ENCODE results near the gene USF1.
"Not testable (repeated sequence)": the region's sequence is repeated elsewhere in the genome, so short reads cannot be mapped to it uniquely, and the experiment has no call there.

The USF1 gene

DNA sequence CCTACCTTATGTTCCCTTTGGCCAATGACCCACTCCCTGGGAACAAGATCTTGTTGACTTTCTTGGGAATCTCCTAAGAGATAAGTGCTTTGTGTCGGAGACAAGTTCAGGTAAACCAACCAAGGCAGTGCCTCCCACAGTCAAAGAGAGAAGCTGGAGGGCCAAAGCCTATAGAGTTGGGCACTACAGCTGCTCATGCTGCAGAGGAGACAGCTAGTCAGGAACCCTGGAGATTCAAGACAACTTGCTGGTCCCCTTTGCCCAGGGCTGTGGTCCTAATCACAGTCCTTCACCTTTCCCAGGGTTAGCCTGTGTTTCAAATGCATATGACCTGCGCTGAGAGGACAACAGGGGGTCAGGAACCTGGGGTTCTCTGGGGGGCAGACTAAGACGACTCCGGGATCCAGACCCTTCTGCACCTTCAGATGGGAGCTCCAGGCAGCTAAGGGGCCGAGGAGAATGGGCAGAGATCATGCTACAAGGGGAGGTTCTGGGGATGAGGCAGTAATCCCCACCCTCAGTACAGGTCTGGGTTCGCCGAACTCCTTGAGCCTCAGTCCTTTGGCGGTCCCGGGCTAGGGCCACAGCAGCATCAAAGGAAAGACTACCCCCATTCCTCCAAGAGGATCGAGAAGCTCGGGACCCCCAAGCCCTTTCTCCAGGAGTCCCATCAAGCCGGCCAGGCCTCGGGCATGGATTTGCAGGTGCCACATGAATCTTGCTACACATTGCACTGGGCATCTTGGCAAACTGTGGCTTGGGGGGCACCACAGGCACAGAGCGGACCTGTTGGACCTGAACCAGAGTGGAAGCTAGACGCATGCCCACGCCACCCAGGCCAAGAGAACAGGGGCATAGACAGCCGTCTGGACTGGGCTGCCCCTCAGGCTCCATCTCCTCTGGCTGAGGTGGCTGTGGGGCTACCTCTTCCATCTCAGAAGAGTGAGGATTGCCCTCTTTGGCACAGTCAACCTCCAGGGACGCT lies 2.0 kb upstream of the USF1 start:
- H3K4me3 ChIP-seq (ENCODE audit: low read length) = no peak overlapping the region
- TF ChIP-seq ZNF274 (IDR thresholded peaks at IDR 0.05; ENCODE audit: low read depth, low read length) = no peak

DNA sequence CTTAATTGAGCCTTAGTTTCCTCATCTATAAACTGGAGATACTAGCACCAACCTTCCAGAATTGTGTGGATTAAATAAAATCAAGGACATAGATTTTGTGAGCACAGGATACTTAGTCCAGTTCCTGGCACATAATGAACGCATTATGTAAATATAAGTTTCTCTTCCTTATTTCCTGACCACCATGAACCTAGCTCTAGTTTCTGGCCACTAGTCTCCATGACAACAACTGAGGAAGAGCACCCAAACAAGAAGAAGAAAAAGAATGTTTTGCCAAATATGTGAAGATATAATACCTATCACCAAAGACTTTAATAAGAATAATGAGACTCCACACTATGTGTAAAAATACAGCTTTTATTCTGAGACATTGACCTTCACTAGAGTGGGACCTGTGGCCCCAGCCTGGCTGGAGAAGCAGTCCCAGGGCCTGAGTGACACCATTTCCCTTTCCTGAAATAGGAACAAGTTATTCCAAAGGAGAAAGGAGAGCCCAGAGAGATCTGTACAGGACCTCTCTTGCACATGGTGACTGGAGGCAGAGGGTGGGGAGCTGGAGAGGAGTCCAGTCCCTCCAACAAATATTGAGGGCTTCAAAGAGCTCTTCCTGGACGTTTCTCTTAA lies 940 bp upstream of the USF1 start:
- H3K4me3 ChIP-seq (ENCODE audit: low read length) = peak overlapping the region; percentile 94
- TF ChIP-seq ZNF274 (IDR thresholded peaks at IDR 0.05; ENCODE audit: low read depth, low read length) = no peak

DNA sequence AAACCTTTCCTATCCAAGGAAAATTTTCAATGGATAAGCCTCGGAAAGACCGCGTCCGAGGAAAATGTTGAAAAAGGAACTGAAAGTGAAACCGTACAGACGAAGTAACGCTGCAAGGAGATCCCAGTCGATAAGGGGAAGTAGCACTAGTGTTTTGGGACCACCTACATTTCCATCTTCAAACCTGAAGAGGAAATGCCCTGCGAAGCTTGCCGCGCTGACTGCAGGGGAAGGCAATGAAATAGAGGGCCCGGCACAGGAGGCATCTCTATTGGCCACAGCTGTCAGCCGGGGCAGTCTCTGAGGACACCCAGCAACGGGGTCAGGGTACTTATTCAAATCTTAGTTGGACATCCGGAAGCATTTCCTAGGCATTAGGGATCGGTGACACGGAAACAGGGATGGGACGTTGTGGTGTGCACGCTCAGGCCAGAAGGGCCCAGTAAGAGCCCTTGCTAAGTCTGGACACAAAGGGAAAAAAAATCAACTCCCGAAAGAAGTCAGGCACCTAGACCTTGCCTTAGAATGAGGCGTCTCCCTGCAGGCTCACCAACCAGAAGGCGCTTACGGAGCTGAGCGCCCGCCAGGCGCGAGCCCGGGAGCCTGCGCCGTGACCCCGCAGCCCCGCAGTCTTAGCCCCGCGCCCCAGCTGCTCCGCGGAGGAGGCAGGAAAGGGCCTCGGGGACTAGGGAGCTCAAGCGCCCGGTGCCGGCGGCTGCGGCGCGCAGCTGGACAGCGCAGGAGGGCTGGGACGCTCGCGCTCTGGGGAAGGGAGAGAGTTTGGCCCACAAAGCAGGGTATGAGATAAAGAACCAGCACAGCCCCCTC lies 655 bp downstream of the USF1 start:
- no peak for TF ChIP-seq ZNF274 (IDR thresholded peaks at IDR 0.05; ENCODE audit: low read depth, low read length)
- H3K4me3 ChIP-seq (ENCODE audit: low read length) = peak overlapping the region; percentile 94

DNA sequence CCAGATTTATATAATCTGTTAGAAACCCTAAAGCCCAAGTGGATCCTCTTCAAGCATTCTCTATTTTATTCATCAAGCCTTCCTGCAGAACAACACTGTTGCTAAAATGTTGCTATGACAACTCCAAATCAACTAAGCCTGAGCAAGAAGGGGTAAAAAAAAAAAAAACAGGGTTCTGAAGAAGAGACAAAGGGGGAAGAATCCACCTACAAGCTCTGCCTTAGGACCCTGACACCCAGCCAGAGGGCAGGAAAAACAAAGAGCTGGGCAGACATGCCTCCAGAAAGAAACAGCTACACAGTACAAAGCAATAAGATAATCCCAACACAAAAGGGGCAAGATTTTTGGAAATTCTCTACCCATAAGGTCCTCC lies 1.3 kb downstream of the USF1 start:
- peak overlapping the region; percentile 94 for H3K4me3 ChIP-seq (ENCODE audit: low read length)
- TF ChIP-seq ZNF274 (IDR thresholded peaks at IDR 0.05; ENCODE audit: low read depth, low read length) = no peak

DNA sequence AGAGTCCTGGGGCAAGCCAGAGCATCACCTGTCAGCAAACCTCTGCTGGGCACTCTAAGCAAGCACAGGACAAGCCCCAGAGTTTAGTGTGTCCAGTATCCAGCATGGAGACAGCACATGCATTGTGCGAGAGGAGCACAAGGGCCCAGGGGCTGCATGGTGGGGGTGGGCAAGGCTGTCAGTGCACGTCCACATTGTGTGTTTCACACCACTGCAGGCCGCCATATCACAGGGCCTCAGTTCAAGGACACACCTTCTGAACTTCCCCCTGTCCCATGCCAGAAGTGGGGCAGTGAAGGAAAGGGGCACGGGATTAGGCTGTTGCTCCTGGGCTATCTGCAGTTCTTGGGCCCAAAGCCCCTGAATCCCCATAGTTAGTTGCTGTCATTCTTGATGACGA lies 6.2 kb downstream of the USF1 start:
- H3K4me3 ChIP-seq (ENCODE audit: low read length) = peak overlapping the region; percentile 74; the same call in 1 of the 2 replicates
- TF ChIP-seq ZNF274 (IDR thresholded peaks at IDR 0.05; ENCODE audit: low read depth, low read length) = no peak

DNA sequence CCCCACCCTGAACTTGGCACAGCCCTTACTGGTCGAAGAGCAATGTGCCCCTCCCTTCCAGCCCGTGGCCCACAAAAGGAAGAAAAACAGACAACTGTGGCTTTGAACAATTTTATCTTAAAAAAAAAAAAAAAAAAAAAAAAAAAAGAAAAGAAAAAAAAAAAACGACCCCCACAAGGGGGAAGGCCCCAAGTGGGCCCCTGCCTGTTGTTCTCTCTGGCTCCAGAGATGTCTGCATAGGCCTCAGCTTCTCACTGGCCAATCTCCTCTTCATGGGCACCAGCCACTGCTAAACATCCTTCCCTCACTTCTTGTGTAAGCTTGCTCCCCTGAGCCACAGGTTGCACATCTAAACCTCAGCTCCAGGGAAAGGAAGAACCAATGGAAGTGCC lies 6.6 kb downstream of the USF1 start:
- H3K4me3 ChIP-seq (ENCODE audit: low read length) = peak overlapping the region; percentile 74; the same call in 1 of the 2 replicates
- TF ChIP-seq ZNF274 (IDR thresholded peaks at IDR 0.05; ENCODE audit: low read depth, low read length) = no peak

- TF ChIP-seq ZNF274 (IDR thresholded peaks at IDR 0.05; ENCODE audit: low read depth, low read length) = no peak
- peak within 1 kb of the TSS; percentile 74 for H3K4me3 ChIP-seq (ENCODE audit: low read length)
Measured at GRCh38 chr1:161038523-161039153, 7.1 kb downstream of the USF1 start, which contains the start of gene TSTD1. TSS of gene TSTD1 (minus strand) at chr1:161038964. CDS start at chr1:161038889, 75 bp downstream.

- peak overlapping the region; percentile 74 for H3K4me3 ChIP-seq (ENCODE audit: low read length)
- TF ChIP-seq ZNF274 (IDR thresholded peaks at IDR 0.05; ENCODE audit: low read depth, low read length) = no peak
Measured at GRCh38 chr1:161037661-161038522, 7.9 kb downstream of the USF1 start.

GRCh38 chr1:161033751-161034150 lies 12.0 kb downstream of the USF1 start:
- no peak for TF ChIP-seq ZNF274 (IDR thresholded peaks at IDR 0.05; ENCODE audit: low read depth, low read length)
- H3K4me3 ChIP-seq (ENCODE audit: low read length) = no peak overlapping the region

DNA sequence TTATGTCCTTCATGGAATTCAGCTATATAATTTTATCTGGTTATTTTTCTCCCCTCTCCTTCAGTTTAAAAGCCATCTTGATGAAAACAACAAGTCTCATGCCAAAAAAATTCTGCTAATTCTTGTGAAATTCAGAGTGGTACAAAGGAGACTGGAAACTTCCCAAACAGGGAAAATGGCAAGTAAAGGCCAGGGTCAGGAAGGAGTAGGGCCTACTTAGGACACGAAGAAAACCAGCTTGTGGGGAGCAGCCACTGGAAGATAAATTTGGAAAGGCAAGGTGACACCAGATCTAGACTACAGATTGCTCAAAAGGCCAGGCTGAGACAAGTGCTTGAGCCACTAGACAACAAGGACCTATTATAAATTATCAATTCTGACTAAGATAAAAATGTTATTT lies 13.4 kb downstream of the USF1 start:
- no peak overlapping the region for H3K4me3 ChIP-seq (ENCODE audit: low read length)
- no peak for TF ChIP-seq ZNF274 (IDR thresholded peaks at IDR 0.05; ENCODE audit: low read depth, low read length)

- TF ChIP-seq ZNF274 (IDR thresholded peaks at IDR 0.05; ENCODE audit: low read depth, low read length) = no peak
Measured at GRCh38 chr1:161031874-161032273, 13.9 kb downstream of the USF1 start.

DNA sequence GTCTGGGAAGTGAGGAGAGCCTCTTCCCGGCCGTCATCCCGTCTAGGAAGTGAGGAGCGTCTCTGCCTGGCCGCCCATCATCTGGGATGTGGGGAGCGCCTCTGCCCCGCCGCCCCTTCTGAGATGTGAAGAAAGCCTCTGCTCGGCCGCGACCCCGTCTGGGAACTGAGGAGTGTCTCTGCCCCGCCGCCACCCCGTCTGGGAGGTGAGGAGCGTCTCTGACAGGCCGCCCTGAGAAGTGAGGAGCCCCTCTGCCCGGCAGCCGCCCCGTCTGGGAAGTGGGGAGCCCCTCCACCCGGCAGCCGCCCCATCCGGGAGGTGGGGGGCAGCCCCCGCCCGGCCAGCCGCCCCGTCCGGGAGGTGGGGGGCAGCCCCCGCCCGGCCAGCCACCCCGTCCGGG lies 16.3 kb downstream of the USF1 start:
- not testable (repeated sequence) for H3K4me3 ChIP-seq (ENCODE audit: low read length)

More at GRCh38 chr1:161031874-161032273, 13.9 kb downstream of the USF1 start:
- H3K4me3 ChIP-seq (ENCODE audit: low read length) = no peak overlapping the region

GRCh38 chr1:161026954-161027353 lies 18.8 kb downstream of the USF1 start:
- H3K4me3 ChIP-seq (ENCODE audit: low read length) = not testable (repeated sequence)

DNA sequence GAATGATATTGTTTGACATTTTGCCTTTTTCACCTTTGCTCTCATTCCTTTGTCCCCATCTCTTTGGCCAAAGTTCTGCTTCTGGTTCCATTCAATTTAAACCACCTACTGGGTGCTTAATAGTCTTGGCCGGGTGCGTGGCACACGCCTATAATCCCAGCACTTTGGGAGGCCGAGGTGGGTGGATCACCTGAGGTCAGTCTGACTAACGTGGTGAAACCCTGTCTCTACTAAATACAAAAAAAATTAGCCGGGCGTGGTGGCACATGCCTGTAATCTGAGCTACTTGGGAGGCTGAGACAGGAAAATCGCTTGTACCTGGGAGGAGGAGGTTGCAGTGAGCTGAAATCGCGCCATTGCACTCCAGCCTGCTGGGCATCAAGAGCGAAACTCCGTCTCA lies 23.3 kb downstream of the USF1 start:
- not testable (repeated sequence) for H3K4me3 ChIP-seq (ENCODE audit: low read length)

All from GM08714 (cell line).